Fibroblast of mammary gland (primary cell): ENCODE measurements around the gene GOLPH3L.
A peak's percentile ranks its signal among the peaks of the same experiment; 100 is the strongest.
"Not testable (repeated sequence)": the region's sequence is repeated elsewhere in the genome, so short reads cannot be mapped to it uniquely, and the experiment has no call there.

Experiments
- DNase-seq: peaks from one replicate; pipeline ENCODE4 v3.0.0-alpha.2; 2010; ENCODE audit warnings: low read depth
- H3K4me3 ChIP-seq: 2 replicates; pipeline ENCODE4 v1.5.1; 2011; ENCODE audit warnings: low read depth, mild to moderate bottlenecking, low read length, moderate library complexity; ENCODE audit not compliant: control insufficient read depth
- TF ChIP-seq, protein P1 (sequence below): conservative IDR thresholded peaks from 2 replicates; pipeline ENCODE4 v1.5.1; 2011; ENCODE audit warnings: low read depth, low read length, inconsistent platforms; ENCODE audit not compliant: control insufficient read depth, insufficient read depth

Gene GOLPH3L

DNA sequence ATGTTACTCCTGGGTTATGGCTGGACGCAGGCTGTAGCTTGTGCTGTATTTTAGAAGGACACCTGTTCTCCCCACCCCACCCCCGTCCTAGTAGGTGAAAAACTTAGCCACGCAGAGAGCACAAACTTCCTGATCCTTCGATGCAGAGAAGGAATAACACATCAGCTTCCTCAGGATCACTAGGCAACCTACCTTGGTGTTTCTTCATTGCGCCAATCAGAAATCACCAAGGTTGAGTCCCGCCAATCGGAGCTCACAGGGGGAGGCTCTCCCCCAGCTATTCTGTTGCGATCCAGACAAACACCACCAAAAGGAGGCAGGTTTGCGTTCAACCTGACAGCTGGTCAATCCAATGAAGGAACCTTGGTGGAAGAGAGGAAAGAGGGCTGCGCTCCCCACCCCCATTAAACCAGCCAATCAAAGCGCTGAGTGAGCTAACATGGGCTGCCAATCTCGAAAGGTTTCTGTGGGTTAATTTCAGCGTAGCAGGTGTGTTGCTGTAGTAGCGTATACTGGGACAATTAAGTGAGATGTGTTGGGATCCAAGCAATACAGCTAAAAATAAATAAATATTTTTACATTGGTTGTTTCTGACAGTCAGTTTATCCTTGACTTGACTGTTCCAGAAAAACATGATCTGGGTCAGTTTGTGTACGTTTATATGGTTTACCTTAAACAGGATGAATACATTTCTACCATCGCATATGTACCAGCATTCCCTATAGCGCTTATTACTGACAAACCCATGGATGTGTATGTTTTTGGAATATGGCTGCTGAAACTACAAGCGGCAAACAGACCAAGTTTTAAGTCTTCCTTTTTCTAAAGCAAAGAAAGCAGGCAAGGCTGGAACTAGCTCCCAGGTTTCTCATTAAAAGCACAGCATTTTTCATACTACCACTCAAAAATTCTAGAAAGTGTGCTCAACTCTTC lies at the start of gene GOLPH3L:
TSS of gene GOLPH3L (minus strand) at position 160 of the 933 bp plus-strand sequence. CDS start 2,316 bp downstream, outside the sequence.
- peak; percentile 98 for DNase-seq
- TF ChIP-seq, protein P1, sequence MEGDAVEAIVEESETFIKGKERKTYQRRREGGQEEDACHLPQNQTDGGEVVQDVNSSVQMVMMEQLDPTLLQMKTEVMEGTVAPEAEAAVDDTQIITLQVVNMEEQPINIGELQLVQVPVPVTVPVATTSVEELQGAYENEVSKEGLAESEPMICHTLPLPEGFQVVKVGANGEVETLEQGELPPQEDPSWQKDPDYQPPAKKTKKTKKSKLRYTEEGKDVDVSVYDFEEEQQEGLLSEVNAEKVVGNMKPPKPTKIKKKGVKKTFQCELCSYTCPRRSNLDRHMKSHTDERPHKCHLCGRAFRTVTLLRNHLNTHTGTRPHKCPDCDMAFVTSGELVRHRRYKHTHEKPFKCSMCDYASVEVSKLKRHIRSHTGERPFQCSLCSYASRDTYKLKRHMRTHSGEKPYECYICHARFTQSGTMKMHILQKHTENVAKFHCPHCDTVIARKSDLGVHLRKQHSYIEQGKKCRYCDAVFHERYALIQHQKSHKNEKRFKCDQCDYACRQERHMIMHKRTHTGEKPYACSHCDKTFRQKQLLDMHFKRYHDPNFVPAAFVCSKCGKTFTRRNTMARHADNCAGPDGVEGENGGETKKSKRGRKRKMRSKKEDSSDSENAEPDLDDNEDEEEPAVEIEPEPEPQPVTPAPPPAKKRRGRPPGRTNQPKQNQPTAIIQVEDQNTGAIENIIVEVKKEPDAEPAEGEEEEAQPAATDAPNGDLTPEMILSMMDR, result peak; percentile 18
- peak within 1 kb of the TSS; percentile 89 for H3K4me3 ChIP-seq

DNA sequence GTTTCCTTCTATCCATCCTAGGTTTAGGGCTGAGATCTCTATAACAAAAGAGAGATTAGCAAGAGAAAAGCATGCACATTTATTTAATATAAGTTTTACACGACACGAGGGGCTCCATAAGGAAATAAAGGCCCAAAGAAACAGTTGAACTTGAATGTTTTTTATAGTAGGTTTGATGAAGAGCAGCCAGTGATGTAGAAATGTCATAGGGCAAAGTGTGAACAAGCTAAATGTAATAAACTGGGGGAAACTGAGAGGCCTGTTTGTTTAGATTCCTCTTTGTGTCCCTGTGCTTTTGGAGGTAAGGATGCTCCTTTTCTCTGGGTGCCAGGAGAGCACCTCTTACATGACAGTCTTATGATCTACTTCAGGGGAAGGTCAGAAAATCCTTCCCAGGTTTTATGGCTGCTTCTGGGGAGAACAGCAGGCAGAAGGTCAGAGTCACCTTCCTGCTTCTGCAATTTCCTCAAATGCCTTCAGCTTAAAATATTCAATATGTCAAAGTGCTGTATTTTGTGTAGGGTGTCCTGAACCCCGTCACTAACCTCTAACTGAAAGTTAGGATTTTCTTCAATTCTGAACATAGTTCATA lies 33.3 kb upstream of the GOLPH3L start:
- TF ChIP-seq, protein P1, result no peak
- no peak overlapping the region for H3K4me3 ChIP-seq
- no peak for DNase-seq

- no peak for DNase-seq
- no peak overlapping the region for H3K4me3 ChIP-seq
- TF ChIP-seq, protein P1, result no peak
Observed at GRCh38 chr1:150724336-150724735, 27.4 kb upstream of the GOLPH3L start.

- TF ChIP-seq, protein P1, result no peak
- DNase-seq, result no peak
- H3K4me3 ChIP-seq, result no peak within 1 kb of the TSS
Observed at GRCh38 chr1:150720703-150721102, 23.7 kb upstream of the GOLPH3L start, which contains the start of gene HORMAD1. Gene HORMAD1 (minus strand): TSS chr1:150720895. CDS start chr1:150719505, 1,390 bp downstream.

DNA sequence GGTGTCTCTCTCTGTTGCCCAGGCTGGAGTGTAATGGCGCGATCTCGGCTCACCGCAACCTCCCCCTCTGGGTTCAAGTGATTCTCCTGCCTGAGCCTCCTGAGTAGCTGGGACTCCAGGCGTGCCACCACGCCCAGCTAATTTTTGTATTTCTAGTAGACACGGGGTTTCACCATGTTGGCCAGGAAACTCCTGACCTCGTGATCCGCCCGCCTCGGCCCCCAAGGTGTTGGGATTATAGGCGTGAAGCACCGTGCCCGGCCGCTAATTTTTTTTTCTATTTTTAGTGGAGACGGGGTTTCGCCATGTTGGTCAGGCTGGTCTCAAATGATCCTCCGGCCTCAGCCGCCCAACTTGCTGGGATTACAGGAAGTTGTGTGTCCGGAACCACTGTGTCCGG lies 23.1 kb upstream of the GOLPH3L start:
- TF ChIP-seq, protein P1, result no peak
- H3K4me3 ChIP-seq, result no peak overlapping the region
- no peak for DNase-seq

DNA sequence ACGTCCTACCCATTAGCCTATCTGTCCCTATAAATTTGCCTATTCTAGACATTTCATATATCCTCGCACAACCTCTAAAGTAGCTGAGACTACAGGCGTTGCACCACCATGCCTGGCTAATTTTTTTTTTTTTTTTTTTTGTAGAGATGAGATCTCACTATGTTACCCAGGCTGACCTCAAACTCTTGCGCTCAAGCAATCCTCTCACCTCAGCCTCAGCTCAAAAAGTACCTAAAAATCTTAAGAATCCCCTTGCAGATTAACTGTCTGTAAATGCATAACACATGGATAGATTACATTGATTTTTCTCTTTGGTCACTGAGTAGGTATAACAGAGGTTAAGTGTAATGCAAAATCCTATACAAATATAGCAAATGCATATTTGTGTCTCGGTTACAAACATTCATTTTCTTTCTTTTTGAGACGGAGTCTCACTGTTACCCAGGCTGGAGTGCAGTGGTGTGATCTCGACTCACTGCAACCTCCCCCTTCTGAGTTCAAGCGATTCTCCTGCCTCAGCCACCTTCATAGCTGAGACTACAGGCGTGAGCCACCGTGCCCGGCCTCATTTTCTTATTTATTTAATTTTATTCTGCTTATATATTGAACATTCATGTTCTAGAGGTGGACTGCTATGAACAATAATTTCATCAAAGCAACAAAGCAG lies 21.4 kb upstream of the GOLPH3L start:
- no peak overlapping the region for H3K4me3 ChIP-seq
- DNase-seq, result no peak
- TF ChIP-seq, protein P1, result no peak

- not testable (repeated sequence) for DNase-seq, H3K4me3 ChIP-seq
Observed at GRCh38 chr1:150709031-150709430, 12.1 kb upstream of the GOLPH3L start.
